Measurements from ENCODE around the gene RUBCNL.

DNA sequence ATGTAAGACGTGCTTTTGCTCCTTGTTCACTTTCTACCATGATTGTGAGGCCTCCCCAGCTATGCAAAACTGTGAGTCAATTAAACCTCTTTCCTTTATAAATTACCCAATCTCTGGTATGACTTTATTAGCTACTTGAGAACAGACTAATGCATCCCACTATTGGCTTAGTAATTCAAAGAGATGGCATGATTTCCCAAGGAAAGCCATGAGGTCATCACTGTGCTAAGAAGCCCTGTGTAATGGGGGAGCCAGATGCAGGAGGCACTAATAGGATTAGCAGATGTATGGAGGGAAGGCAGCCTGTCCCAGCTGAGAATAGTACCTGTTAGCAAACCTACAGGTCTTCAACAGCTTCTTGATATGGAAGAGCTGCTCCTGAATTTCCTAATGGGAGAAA, 38.1 kb downstream of the RUBCNL start:
- TF ChIP-seq, protein P1, sequence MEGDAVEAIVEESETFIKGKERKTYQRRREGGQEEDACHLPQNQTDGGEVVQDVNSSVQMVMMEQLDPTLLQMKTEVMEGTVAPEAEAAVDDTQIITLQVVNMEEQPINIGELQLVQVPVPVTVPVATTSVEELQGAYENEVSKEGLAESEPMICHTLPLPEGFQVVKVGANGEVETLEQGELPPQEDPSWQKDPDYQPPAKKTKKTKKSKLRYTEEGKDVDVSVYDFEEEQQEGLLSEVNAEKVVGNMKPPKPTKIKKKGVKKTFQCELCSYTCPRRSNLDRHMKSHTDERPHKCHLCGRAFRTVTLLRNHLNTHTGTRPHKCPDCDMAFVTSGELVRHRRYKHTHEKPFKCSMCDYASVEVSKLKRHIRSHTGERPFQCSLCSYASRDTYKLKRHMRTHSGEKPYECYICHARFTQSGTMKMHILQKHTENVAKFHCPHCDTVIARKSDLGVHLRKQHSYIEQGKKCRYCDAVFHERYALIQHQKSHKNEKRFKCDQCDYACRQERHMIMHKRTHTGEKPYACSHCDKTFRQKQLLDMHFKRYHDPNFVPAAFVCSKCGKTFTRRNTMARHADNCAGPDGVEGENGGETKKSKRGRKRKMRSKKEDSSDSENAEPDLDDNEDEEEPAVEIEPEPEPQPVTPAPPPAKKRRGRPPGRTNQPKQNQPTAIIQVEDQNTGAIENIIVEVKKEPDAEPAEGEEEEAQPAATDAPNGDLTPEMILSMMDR (conservative IDR thresholded peaks at IDR 0.05; ENCODE audit: low read depth, low read length): no peak
- TF ChIP-seq CEBPB (IDR thresholded peaks at IDR 0.05; ENCODE audit: low read depth, low read length): no peak

Measured in IMR-90 (cell line).